ENCODE results near the gene KSR2. TPM values are rescaled to one million over a fixed set of nuclear protein-coding genes. Genes with fewer than 3 reads are reported as not detected.

KSR2 gene
- total RNA-seq, 4 donors from 2014 or later, result 0.02 to 0.10 TPM; not detected in 2

GRCh38 chr12:117412465-117413188 lies 556.2 kb downstream of the KSR2 start:
- Histone ChIP-seq H3K4me1 (peaks cover 48 to 57% of the 10 kb centered on the region in 2 donors), H3K27ac (peak overlapping the region; percentile 79 to 89 (median 84)), H3K9me3 (no peaks in the 10 kb centered on the region), H3K27me3 (no peaks in the 10 kb centered on the region), H3K36me3 (no peaks in the 10 kb centered on the region), H3K4me3 (peak overlapping the region in 1 of 4 donors; percentile 23)
- intact Hi-C loops (cut with DNase I; ENCODE audit: low total_unique reads) (loop anchor here (1.0 to 2.0 kb wide), 3 partner anchors 27 to 121 kb away; no protein-coding TSS in a partner anchor), in situ Hi-C loops (cut with MboI; ENCODE audit: low sequenced_read_pairs in 4 of 4) (no loop called here)
- TF ChIP-seq POLR2A (IDR thresholded peaks at IDR 0.05), result no peak
- TF ChIP-seq CTCF (IDR thresholded peaks at IDR 0.05 in 4 of 5, conservative IDR thresholded peaks at IDR 0.05 in 1 of 5), result peak in 1 of 5 experiments; percentile 22
- peak; percentile 83 to 85 for ATAC-seq
- peak; percentile 85 to 98 for DNase-seq

- no peak for ATAC-seq
- TF ChIP-seq POLR2A (IDR thresholded peaks at IDR 0.05) (no peak), CTCF (IDR thresholded peaks at IDR 0.05 in 4 of 5, conservative IDR thresholded peaks at IDR 0.05 in 1 of 5) (no peak)
Measured at GRCh38 chr12:117409286-117409685, 559.5 kb downstream of the KSR2 start.

GRCh38 chr12:117408161-117408791 lies 560.5 kb downstream of the KSR2 start:
- H3K4me1 ChIP-seq, result peaks cover 19 to 24% of the 10 kb centered on the region in 2 donors
- no peak overlapping the region for H3K4me3 ChIP-seq
- no peaks in the 10 kb centered on the region for H3K27me3 ChIP-seq
- no peaks in the 10 kb centered on the region for H3K36me3 ChIP-seq
- intact Hi-C loops (cut with DNase I; ENCODE audit: low total_unique reads), result no loop called here
- ATAC-seq (peak in 1 of 2 donors; percentile 27), DNase-seq (peak; percentile 23 to 66)
- in situ Hi-C loops (cut with MboI; ENCODE audit: low sequenced_read_pairs in 4 of 4), result no loop called here
- TF ChIP-seq CTCF (IDR thresholded peaks at IDR 0.05 in 4 of 5, conservative IDR thresholded peaks at IDR 0.05 in 1 of 5) (no peak), POLR2A (IDR thresholded peaks at IDR 0.05) (no peak)
- H3K9me3 ChIP-seq, result no peaks in the 10 kb centered on the region
- peak overlapping the region; percentile 72 to 89 (median 81) for H3K27ac ChIP-seq

More at GRCh38 chr12:117409286-117409685, 559.5 kb downstream of the KSR2 start:
- no peaks in the 10 kb centered on the region for H3K36me3 ChIP-seq
- no peaks in the 10 kb centered on the region for H3K27me3 ChIP-seq
- no peak for DNase-seq
- H3K27ac ChIP-seq, result peak overlapping the region; percentile 72 to 89 (median 81)
- in situ Hi-C loops (cut with MboI; ENCODE audit: low sequenced_read_pairs in 4 of 4) (no loop called here), intact Hi-C loops (cut with DNase I; ENCODE audit: low total_unique reads) (no loop called here)
- H3K4me1 ChIP-seq, result peaks cover 25 to 31% of the 10 kb centered on the region in 2 donors
- H3K4me3 ChIP-seq, result no peak overlapping the region
- no peaks in the 10 kb centered on the region for H3K9me3 ChIP-seq

- DNase-seq (peak in 1 of 2 donors; percentile 57), ATAC-seq (peak; percentile 71 to 76)
- H3K27me3 ChIP-seq, result no peaks in the 10 kb centered on the region
- H3K4me1 ChIP-seq, result peaks cover 23 to 29% of the 10 kb centered on the region in 2 donors
- TF ChIP-seq CTCF (IDR thresholded peaks at IDR 0.05 in 4 of 5, conservative IDR thresholded peaks at IDR 0.05 in 1 of 5) (no peak), POLR2A (IDR thresholded peaks at IDR 0.05) (peak; percentile 18 to 33)
- H3K27ac ChIP-seq, result peak overlapping the region; percentile 66 to 89 (median 80)
- H3K36me3 ChIP-seq, result no peaks in the 10 kb centered on the region
- no peak overlapping the region for H3K4me3 ChIP-seq
- H3K9me3 ChIP-seq, result no peaks in the 10 kb centered on the region
- in situ Hi-C loops (cut with MboI; ENCODE audit: low sequenced_read_pairs in 4 of 4), result no loop called here
- intact Hi-C loops (cut with DNase I; ENCODE audit: low total_unique reads), result no loop called here
Measured at GRCh38 chr12:117404940-117405339, 563.9 kb downstream of the KSR2 start.

Data from gastrocnemius medialis (tissue), 4 donors.